HepG2 (cell line): ENCODE data around the gene MRPS7. TPM values are rescaled to one million over a fixed set of nuclear protein-coding genes. Genes with fewer than 3 reads are reported as not detected.

Experiments
- ATAD3A ChIP-seq: sonication (generic); formaldehyde crosslinking; IDR thresholded peaks from 2 replicates; pipeline ENCODE4 v1.4.0; 2020; ENCODE audit warnings: missing genetic modification reagents
- ATF4 ChIP-seq, 2 experiments: fragments of 450-650 bp in 1 of 2; sonication (generic) in 1 of 2; formaldehyde crosslinking; IDR thresholded peaks; 2 replicates each; pipeline versions ENCODE4 v1.5.0 to v1.8.0; 2020 to 2022; ENCODE audit warnings: mild to moderate bottlenecking in 1 of 2, missing genetic modification reagents in 1 of 2
- BCL6 ChIP-seq: IDR thresholded peaks from 2 replicates; pipeline ENCODE4 v1.6.1; 2016; ENCODE audit warnings: missing genetic modification reagents, missing compliant biosample characterization
- CENPX ChIP-seq: sonication (generic); formaldehyde crosslinking; IDR thresholded peaks from 2 replicates; pipeline ENCODE4 v1.9.0; 2021; ENCODE audit warnings: mild to moderate bottlenecking, missing genetic modification reagents, moderate library complexity
- CERS6 ChIP-seq: sonication (generic); formaldehyde crosslinking; IDR thresholded peaks from 2 replicates; pipeline ENCODE4 v1.5.0; 2020; ENCODE audit warnings: missing genetic modification reagents
- E2F1 ChIP-seq: sonication (generic); formaldehyde crosslinking; IDR thresholded peaks from 2 replicates; pipeline ENCODE4 v1.5.0; 2020; ENCODE audit warnings: missing genetic modification reagents
- GLI4 ChIP-seq: sonication (generic); formaldehyde crosslinking; IDR thresholded peaks from 2 replicates; pipeline ENCODE4 v1.5.1; 2020; ENCODE audit warnings: missing genetic modification reagents, mild to moderate bottlenecking, moderate library complexity, borderline replicate concordance
- HMG20A ChIP-seq: IDR thresholded peaks from 2 replicates; pipeline ENCODE4 v1.6.1; 2016; ENCODE audit warnings: borderline replicate concordance
- IRX3 ChIP-seq: sonication (generic); formaldehyde crosslinking; IDR thresholded peaks from 2 replicates; pipeline ENCODE4 v1.8.1; 2023; ENCODE audit warnings: mild to moderate bottlenecking, low read depth, missing genetic modification reagents, borderline replicate concordance
- JUN ChIP-seq: sonication (generic); formaldehyde crosslinking; IDR thresholded peaks from 2 replicates; pipeline ENCODE4 v1.4.0; 2020; ENCODE audit warnings: mild to moderate bottlenecking, missing genetic modification reagents
- MAFK ChIP-seq, 2 experiments: IDR thresholded peaks in 1 of 2; conservative IDR thresholded peaks in 1 of 2; 2 replicates each; pipeline ENCODE4 v1.6.1; 2011; ENCODE audit warnings: improper control_type of control experiment in 2 of 2, low read length in 2 of 2
- MTERF4 ChIP-seq: sonication (generic); formaldehyde crosslinking; IDR thresholded peaks from 2 replicates; pipeline ENCODE4 v1.8.0; 2023; ENCODE audit warnings: mild to moderate bottlenecking, missing genetic modification reagents
- SALL2 ChIP-seq: sonication (generic); formaldehyde crosslinking; IDR thresholded peaks from 2 replicates; pipeline ENCODE4 v1.8.1; 2023; ENCODE audit warnings: mild to moderate bottlenecking, missing genetic modification reagents, inconsistent platforms
- SNAPC5 ChIP-seq: sonication (generic); formaldehyde crosslinking; IDR thresholded peaks from 2 replicates; pipeline ENCODE4 v1.8.1; 2023; ENCODE audit warnings: mild to moderate bottlenecking, missing genetic modification reagents, borderline replicate concordance
- SP2 ChIP-seq: sonication (generic); formaldehyde crosslinking; IDR thresholded peaks from 2 replicates; pipeline ENCODE4 v1.5.1; 2020; ENCODE audit warnings: mild to moderate bottlenecking, missing genetic modification reagents
- ZFX ChIP-seq: sonication (generic); formaldehyde crosslinking; IDR thresholded peaks from 2 replicates; pipeline ENCODE4 v1.4.0; 2020; ENCODE audit warnings: mild to moderate bottlenecking, low read depth, missing genetic modification reagents, moderate library complexity
- ZNF251 ChIP-seq: sonication (generic); formaldehyde crosslinking; IDR thresholded peaks from 2 replicates; pipeline ENCODE4 v1.9.0; 2021; ENCODE audit warnings: mild to moderate bottlenecking, missing genetic modification reagents
- ZNF326 ChIP-seq: sonication (generic); formaldehyde crosslinking; IDR thresholded peaks from 2 replicates; pipeline ENCODE4 v1.4.0; 2020; ENCODE audit warnings: missing genetic modification reagents, borderline replicate concordance
- ZNF570 ChIP-seq: sonication (generic); formaldehyde crosslinking; IDR thresholded peaks from 2 replicates; pipeline ENCODE4 v1.4.0; 2020; ENCODE audit warnings: mild to moderate bottlenecking, missing genetic modification reagents, borderline replicate concordance
- ZNF703 ChIP-seq: sonication (generic); formaldehyde crosslinking; IDR thresholded peaks from 2 replicates; pipeline ENCODE4 v1.5.1; 2020; ENCODE audit warnings: missing genetic modification reagents, mild to moderate bottlenecking, moderate library complexity, borderline replicate concordance
- polyA plus RNA-seq, 8 experiments: library from polyadenylated mRNA; depleted of rRNA in 3 of 8; stranded (reverse) in 7 of 8; unstranded in 1 of 8; fragments of >200 nt; fragmentation: Illumina TruSeq in 4 of 8; extraction: Trizol in 4 of 8; gene quantifications; 2 replicates each; pipeline versions ENCODE4 v1.2.1 to v1.2.3, GENCODE V29; 2011 to 2016; ENCODE audit warnings: low read depth in 4 of 8, missing spikeins in 1 of 8, mixed read lengths in 1 of 8; ENCODE audit not compliant: insufficient read depth in 1 of 8
- total RNA-seq, 5 experiments: library from RNA; depleted of rRNA; stranded (reverse); fragments of >200 nt; fragmentation: Illumina TruSeq; extraction: Trizol; gene quantifications; 2 replicates each; pipeline ENCODE4 v1.2.3, GENCODE V29; 2016; ENCODE audit warnings: low read depth in 1 of 5
- TF ChIP-seq, protein P1 (sequence below): sonication (generic); formaldehyde crosslinking; IDR thresholded peaks from 2 replicates; pipeline ENCODE4 v1.4.0; 2020; ENCODE audit warnings: mild to moderate bottlenecking, missing genetic modification reagents
- TF ChIP-seq, protein P2 (sequence below): sonication (generic); formaldehyde crosslinking; IDR thresholded peaks from 2 replicates; pipeline ENCODE4 v1.4.0; 2020; ENCODE audit warnings: mild to moderate bottlenecking, low read depth, missing genetic modification reagents
- TF ChIP-seq, protein P3 (sequence below): IDR thresholded peaks from 2 replicates; pipeline ENCODE4 v1.6.1; 2012; ENCODE audit warnings: inconsistent platforms

MRPS7 gene
- total and polyA plus RNA-seq, 2 of the 13 experiments (the other 11 are each of a cell fraction or from before 2014, with no cell fraction given): 97.0 to 162 TPM

- TF ChIP-seq, protein P1, sequence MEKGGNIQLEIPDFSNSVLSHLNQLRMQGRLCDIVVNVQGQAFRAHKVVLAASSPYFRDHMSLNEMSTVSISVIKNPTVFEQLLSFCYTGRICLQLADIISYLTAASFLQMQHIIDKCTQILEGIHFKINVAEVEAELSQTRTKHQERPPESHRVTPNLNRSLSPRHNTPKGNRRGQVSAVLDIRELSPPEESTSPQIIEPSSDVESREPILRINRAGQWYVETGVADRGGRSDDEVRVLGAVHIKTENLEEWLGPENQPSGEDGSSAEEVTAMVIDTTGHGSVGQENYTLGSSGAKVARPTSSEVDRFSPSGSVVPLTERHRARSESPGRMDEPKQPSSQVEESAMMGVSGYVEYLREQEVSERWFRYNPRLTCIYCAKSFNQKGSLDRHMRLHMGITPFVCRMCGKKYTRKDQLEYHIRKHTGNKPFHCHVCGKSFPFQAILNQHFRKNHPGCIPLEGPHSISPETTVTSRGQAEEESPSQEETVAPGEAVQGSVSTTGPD (CRISPR knock-in tag): no peak
- TF ChIP-seq MAFK (conservative IDR thresholded peaks at IDR 0.05 in 1 of 2, IDR thresholded peaks at IDR 0.05 in 1 of 2; ENCODE audit: low read length in 2 of 2) (no peak), GLI4 (CRISPR knock-in tag) (no peak), ZNF326 (CRISPR knock-in tag) (no peak), CENPX (CRISPR knock-in tag) (no peak), SP2 (CRISPR knock-in tag) (no peak), ZFX (CRISPR knock-in tag) (no peak), SNAPC5 (CRISPR knock-in tag) (no peak), ZNF703 (CRISPR knock-in tag) (no peak), BCL6 (CRISPR knock-in tag) (no peak), SALL2 (CRISPR knock-in tag) (no peak), ZNF570 (CRISPR knock-in tag) (no peak), ATF4 (CRISPR knock-in tag; IDR thresholded peaks at IDR 0.05) (peak in 1 of 2 experiments; percentile 6; a peak in 1 of 4 replicates), IRX3 (CRISPR knock-in tag) (no peak), E2F1 (CRISPR knock-in tag) (no peak), HMG20A (CRISPR knock-in tag) (no peak), ZNF251 (no peak), CERS6 (CRISPR knock-in tag) (no peak), ATAD3A (no peak), MTERF4 (CRISPR knock-in tag) (no peak), JUN (CRISPR knock-in tag) (0 out of 2 replicates have a peak, but pooled peaks have one; percentile 34)
- TF ChIP-seq, protein P2, sequence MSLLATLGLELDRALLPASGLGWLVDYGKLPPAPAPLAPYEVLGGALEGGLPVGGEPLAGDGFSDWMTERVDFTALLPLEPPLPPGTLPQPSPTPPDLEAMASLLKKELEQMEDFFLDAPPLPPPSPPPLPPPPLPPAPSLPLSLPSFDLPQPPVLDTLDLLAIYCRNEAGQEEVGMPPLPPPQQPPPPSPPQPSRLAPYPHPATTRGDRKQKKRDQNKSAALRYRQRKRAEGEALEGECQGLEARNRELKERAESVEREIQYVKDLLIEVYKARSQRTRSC: no peak
- TF ChIP-seq, protein P3, sequence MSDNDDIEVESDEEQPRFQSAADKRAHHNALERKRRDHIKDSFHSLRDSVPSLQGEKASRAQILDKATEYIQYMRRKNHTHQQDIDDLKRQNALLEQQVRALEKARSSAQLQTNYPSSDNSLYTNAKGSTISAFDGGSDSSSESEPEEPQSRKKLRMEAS: no peak
Observed at GRCh38 chr17:75289832-75290337, 28.2 kb downstream of the MRPS7 start (continued).
